Vagina (tissue), 2 donors: Measurements from ENCODE around the gene TRIP10. TPM values are rescaled to one million over a fixed set of nuclear protein-coding genes. Genes with fewer than 3 reads are reported as not detected.

ENCODE experiments used
- DNase-seq, 2 donors: peaks; one replicate each; pipeline ENCODE4 v3.0.0-alpha.2; 2017; ENCODE audit errors: extremely low spot score in 2 of 2
- H3K27ac ChIP-seq: fragments of 200-600 bp; sonication (generic); one replicate; pipeline ENCODE4 v1.5.1; 2019
- H3K27me3 ChIP-seq: fragments of 200-600 bp; sonication (generic); one replicate; pipeline ENCODE4 v1.5.1; 2019
- H3K36me3 ChIP-seq, 2 donors: fragments of 200-600 bp; sonication (generic); one replicate each; pipeline ENCODE4 v1.5.1; 2017 to 2019
- H3K4me1 ChIP-seq: fragments of 200-600 bp; sonication (generic); one replicate; pipeline ENCODE4 v1.5.1; 2019
- H3K4me3 ChIP-seq, 2 donors: fragments of 200-600 bp; sonication (generic); 1 replicate in 1 of 2; 2 replicates in 1 of 2; pipeline ENCODE4 v1.5.1; 2016 to 2019
- H3K9me3 ChIP-seq: fragments of 200-600 bp; sonication (generic); one replicate; pipeline ENCODE4 v1.5.1; 2019
- POLR2A ChIP-seq, 2 donors: fragments of 450-650 bp; IDR thresholded peaks; one replicate each; pipeline ENCODE4 v1.6.1; 2017; ENCODE audit warnings: antibody characterized with exemption in 2 of 2, mild to moderate bottlenecking in 2 of 2, moderate library complexity in 2 of 2
- POLR2AphosphoS5 ChIP-seq, 2 donors: sonication (generic); formaldehyde crosslinking; IDR thresholded peaks; one replicate each; pipeline ENCODE4 v1.9.0; 2017; ENCODE audit warnings: antibody characterized with exemption in 2 of 2, mild to moderate bottlenecking in 2 of 2, low read depth in 1 of 2; ENCODE audit not compliant: insufficient read depth in 1 of 2
- intact Hi-C: fragments of 100-400 bp; cut with DNase I; formaldehyde crosslinking; loops from one replicate; pipeline ENCODE4 v1.15.1; 2023
- total RNA-seq: library from RNA; depleted of rRNA; stranded (reverse); fragments of >200 nt; gene quantifications from one replicate; pipeline ENCODE4 v1.2.3, GENCODE V29; 2016
- TF ChIP-seq, protein P1 (sequence below), 3 experiments: fragments of 450-650 bp in 2 of 3; fragments of 200-600 bp in 1 of 3; sonication (generic) in 1 of 3; IDR thresholded peaks; one replicate each; pipeline ENCODE4 v1.5.1; 2017 to 2019; ENCODE audit warnings: antibody characterized with exemption in 3 of 3, mild to moderate bottlenecking in 2 of 3, moderate library complexity in 2 of 3

Gene TRIP10
- total RNA-seq, 1 donor from 2014 or later: 129 TPM

GRCh38 chr19:6711078-6711361 lies 28.5 kb upstream of the TRIP10 start:
- intact Hi-C loops: no loop called here

DNA sequence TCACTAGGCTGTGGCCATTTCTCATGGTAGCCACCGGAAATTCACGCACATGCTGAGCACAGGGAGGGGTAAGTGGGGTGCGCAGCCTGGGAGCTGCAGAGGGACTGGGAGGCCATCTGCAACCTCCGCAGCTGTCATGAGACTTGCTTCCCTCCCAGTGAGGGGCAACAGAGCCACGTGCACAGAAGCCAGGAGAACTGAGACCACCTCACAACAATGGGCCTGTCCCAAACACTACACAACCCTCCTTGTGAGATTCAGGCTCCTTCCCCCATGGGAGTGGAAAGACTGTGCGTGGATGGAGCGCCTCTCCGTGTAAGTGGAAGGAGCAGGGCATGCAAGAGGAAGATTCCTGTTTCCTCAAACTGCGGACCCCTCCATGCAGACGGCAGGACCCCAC lies 27.9 kb upstream of the TRIP10 start:
- Histone ChIP-seq H3K9me3 (no peaks in the 10 kb centered on the region), H3K27me3 (no peaks in the 10 kb centered on the region)

More at GRCh38 chr19:6711078-6711361, 28.5 kb upstream of the TRIP10 start:
- no peaks in the 10 kb centered on the region for H3K27me3 ChIP-seq
- no peak overlapping the region for H3K4me3 ChIP-seq
- H3K27ac ChIP-seq: no peak overlapping the region
- DNase-seq: no peak
- H3K9me3 ChIP-seq: no peaks in the 10 kb centered on the region
- no peaks in the 10 kb centered on the region for H3K36me3 ChIP-seq
- H3K4me1 ChIP-seq: no peaks in the 10 kb centered on the region
- TF ChIP-seq, protein P1, sequence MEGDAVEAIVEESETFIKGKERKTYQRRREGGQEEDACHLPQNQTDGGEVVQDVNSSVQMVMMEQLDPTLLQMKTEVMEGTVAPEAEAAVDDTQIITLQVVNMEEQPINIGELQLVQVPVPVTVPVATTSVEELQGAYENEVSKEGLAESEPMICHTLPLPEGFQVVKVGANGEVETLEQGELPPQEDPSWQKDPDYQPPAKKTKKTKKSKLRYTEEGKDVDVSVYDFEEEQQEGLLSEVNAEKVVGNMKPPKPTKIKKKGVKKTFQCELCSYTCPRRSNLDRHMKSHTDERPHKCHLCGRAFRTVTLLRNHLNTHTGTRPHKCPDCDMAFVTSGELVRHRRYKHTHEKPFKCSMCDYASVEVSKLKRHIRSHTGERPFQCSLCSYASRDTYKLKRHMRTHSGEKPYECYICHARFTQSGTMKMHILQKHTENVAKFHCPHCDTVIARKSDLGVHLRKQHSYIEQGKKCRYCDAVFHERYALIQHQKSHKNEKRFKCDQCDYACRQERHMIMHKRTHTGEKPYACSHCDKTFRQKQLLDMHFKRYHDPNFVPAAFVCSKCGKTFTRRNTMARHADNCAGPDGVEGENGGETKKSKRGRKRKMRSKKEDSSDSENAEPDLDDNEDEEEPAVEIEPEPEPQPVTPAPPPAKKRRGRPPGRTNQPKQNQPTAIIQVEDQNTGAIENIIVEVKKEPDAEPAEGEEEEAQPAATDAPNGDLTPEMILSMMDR (IDR thresholded peaks at IDR 0.05): no peak
- no peak for TF ChIP-seq POLR2AphosphoS5 (IDR thresholded peaks at IDR 0.05; ENCODE audit: insufficient read depth in 1 of 2, low read depth in 1 of 2)
- no peak for TF ChIP-seq POLR2A (IDR thresholded peaks at IDR 0.05)

DNA sequence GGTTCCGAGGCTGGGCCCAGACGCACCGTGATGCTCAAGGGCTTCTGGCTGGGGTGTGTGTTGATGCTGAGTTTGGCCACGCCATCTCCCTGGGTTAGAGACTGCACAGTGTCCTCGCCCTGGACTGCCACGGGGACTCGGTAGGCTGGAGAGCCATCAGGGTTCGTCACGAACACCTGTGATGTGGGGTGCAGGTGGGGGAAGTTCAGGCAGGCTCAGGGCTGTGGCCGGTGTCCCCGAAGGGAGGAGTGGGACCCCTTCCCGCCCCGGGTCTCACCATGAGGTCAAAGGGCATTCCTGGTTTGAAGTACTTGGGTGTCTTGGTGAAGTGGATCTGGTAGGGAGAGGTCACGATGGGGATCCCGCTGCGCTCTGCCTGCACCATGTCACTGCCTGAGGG lies 27.2 kb upstream of the TRIP10 start:
- TF ChIP-seq POLR2A (IDR thresholded peaks at IDR 0.05) (no peak), POLR2AphosphoS5 (IDR thresholded peaks at IDR 0.05; ENCODE audit: insufficient read depth in 1 of 2, low read depth in 1 of 2) (no peak)
- TF ChIP-seq, protein P1 (IDR thresholded peaks at IDR 0.05): no peak
- Histone ChIP-seq H3K9me3 (no peaks in the 10 kb centered on the region), H3K27me3 (no peaks in the 10 kb centered on the region), H3K27ac (no peak overlapping the region), H3K36me3 (no peaks in the 10 kb centered on the region), H3K4me3 (no peak overlapping the region), H3K4me1 (no peaks in the 10 kb centered on the region)
- intact Hi-C loops: no loop called here
- no peak for DNase-seq

More for the DNA sequence above, 27.9 kb upstream of the TRIP10 start:
- Histone ChIP-seq H3K4me3 (no peak overlapping the region), H3K4me1 (no peaks in the 10 kb centered on the region), H3K27ac (no peak overlapping the region), H3K36me3 (no peaks in the 10 kb centered on the region)
- no peak for TF ChIP-seq POLR2AphosphoS5 (IDR thresholded peaks at IDR 0.05; ENCODE audit: insufficient read depth in 1 of 2, low read depth in 1 of 2)
- no peak for TF ChIP-seq POLR2A (IDR thresholded peaks at IDR 0.05)
- TF ChIP-seq, protein P1 (IDR thresholded peaks at IDR 0.05): no peak
- DNase-seq: no peak
- intact Hi-C loops: no loop called here

DNA sequence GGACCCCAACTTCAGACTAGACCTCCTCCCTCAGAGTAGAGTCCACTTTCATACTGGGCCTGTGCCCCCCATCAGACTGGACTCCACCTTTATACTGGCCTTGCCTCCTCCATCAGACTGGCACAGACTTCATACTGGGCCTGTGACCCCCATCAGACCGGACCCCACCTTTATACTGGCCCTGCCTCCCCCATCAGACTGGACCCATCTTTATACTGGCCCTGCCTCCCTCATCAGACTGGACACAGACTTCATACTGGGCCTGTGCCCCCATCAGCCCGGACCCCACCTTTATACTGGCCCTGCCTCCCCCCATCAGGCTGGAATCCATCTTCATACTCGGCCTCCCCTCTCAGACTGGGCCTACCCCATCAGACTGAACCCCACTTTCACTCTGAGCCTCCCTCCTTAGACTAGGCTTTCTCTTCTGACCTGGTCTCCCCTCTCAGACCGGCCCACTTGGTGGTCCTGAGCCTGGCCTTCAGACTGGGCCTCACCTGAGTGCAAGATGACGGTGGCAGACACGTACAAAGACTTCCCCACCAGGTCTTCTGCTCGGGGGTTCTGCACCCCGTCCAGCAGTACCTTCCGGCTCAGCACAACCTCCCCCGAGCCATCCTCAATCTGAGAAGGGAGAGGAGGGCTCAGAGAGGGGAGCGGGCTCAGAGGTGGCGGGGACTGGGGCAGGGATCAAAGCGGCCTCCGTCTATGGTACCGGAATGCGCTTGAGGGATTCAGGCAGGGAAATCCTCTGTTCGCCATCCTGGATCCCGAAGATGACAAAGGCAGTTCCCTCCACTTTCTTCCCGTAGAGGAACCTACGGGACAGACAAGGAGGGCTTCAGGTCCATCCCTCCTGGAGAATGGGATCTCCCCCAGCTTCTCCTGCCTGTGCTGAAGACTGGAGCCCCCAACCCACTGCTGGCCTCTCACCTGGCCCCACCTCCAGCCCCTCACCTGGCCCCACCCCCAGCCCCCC lies 26.5 kb upstream of the TRIP10 start:
- intact Hi-C loops: no loop called here
- Histone ChIP-seq H3K27me3 (no peaks in the 10 kb centered on the region), H3K36me3 (no peaks in the 10 kb centered on the region), H3K9me3 (no peaks in the 10 kb centered on the region), H3K4me3 (no peak overlapping the region), H3K4me1 (no peaks in the 10 kb centered on the region), H3K27ac (no peak overlapping the region)
- DNase-seq: no peak
- TF ChIP-seq, protein P1 (IDR thresholded peaks at IDR 0.05): no peak
- TF ChIP-seq POLR2AphosphoS5 (IDR thresholded peaks at IDR 0.05; ENCODE audit: insufficient read depth in 1 of 2, low read depth in 1 of 2): no peak
- TF ChIP-seq POLR2A (IDR thresholded peaks at IDR 0.05): no peak
